IgD-negative memory B cell (primary cell): ENCODE results near the gene LCE6A. TPM values are rescaled to one million over a fixed set of nuclear protein-coding genes. Genes with fewer than 3 reads are reported as not detected.

Experiments used
- H3K27ac Mint-ChIP-seq, 3 donors: one replicate each; pipeline ENCODE4 v1.8.0; 2020 to 2022; ENCODE audit warnings: mild to moderate bottlenecking in 3 of 3, mixed read lengths in 3 of 3, moderate library complexity in 1 of 3
- H3K27me3 Mint-ChIP-seq: one replicate; pipeline ENCODE4 v1.8.0; 2021; ENCODE audit warnings: mixed read lengths
- H3K36me3 Mint-ChIP-seq: one replicate; pipeline ENCODE4 v1.8.0; 2020; ENCODE audit warnings: mild to moderate bottlenecking, mixed read lengths
- H3K4me1 Mint-ChIP-seq, 3 donors: one replicate each; pipeline ENCODE4 v1.8.0; 2020 to 2022; ENCODE audit warnings: mixed read lengths in 3 of 3, mild to moderate bottlenecking in 1 of 3
- H3K4me3 Mint-ChIP-seq, 4 donors: one replicate each; pipeline ENCODE4 v1.8.0; 2020 to 2022; ENCODE audit warnings: mild to moderate bottlenecking in 4 of 4, mixed read lengths in 4 of 4, moderate library complexity in 3 of 4
- H3K9me3 Mint-ChIP-seq, 3 donors: one replicate each; pipeline ENCODE4 v1.8.0; 2020 to 2021; ENCODE audit warnings: mixed read lengths in 3 of 3, mild to moderate bottlenecking in 1 of 3
- polyA plus RNA-seq: library from polyadenylated mRNA; unstranded; fragments of 300-500 nt; fragmentation: Illumina TruSeq; gene quantifications from one replicate; pipeline ENCODE4 v1.2.3, GENCODE V29; 2021

The LCE6A gene
- polyA plus RNA-seq, 1 donor from 2014 or later, result not detected

DNA sequence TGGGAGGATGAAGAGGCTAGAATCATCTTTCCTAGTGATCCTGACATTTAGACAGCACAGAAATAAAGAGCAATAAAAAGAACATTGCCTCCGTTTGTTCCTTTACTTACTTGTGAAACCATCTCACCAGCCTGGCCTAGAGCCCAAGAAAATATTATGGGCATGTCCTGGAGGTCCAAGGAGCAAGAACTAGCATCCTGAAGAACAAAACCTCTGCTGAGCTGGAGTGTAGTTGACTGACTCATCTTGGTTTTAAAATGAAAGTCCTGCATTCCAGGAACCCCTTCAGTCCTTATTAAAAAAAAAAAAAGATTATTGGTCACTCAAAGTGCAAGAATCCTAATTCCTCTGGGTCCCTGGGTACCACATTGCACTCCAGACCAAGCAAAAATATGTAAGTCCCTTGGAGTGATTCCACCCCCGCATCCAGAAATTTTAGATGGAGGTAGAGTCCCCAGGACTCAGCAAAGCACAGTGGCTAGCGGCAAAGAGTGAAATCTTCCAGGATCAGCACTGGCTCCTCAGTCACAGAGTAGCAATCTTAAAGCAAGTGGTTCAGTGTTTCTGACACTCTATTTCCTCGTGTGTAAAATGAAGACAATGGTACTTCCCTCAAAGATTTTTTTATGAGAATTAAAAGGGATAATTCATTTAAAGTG, 42.4 kb downstream of the LCE6A start:
- H3K4me1 Mint-ChIP-seq, result no peaks in the 10 kb centered on the region
- H3K36me3 Mint-ChIP-seq, result no peaks in the 10 kb centered on the region
- peaks cover 4% of the 10 kb centered on the region for H3K27me3 Mint-ChIP-seq
- H3K9me3 Mint-ChIP-seq, result no peaks in the 10 kb centered on the region
- H3K4me3 Mint-ChIP-seq, result no peak overlapping the region
- H3K27ac Mint-ChIP-seq, result no peak overlapping the region

GRCh38 chr1:152886085-152886484, 43.4 kb downstream of the LCE6A start:
- Mint-ChIP-seq H3K36me3 (no peaks in the 10 kb centered on the region), H3K27ac (no peak overlapping the region), H3K9me3 (no peaks in the 10 kb centered on the region), H3K4me3 (no peak overlapping the region), H3K4me1 (no peaks in the 10 kb centered on the region), H3K27me3 (peaks cover 4% of the 10 kb centered on the region)

GRCh38 chr1:152886758-152887409, 44.2 kb downstream of the LCE6A start:
- H3K27ac Mint-ChIP-seq, result no peak overlapping the region

GRCh38 chr1:152888126-152888525, 45.5 kb downstream of the LCE6A start:
- no peaks in the 10 kb centered on the region for H3K9me3 Mint-ChIP-seq
- H3K4me3 Mint-ChIP-seq, result no peak overlapping the region
- no peaks in the 10 kb centered on the region for H3K36me3 Mint-ChIP-seq
- H3K27me3 Mint-ChIP-seq, result peaks cover 4% of the 10 kb centered on the region
- no peak overlapping the region for H3K27ac Mint-ChIP-seq
- H3K4me1 Mint-ChIP-seq, result no peaks in the 10 kb centered on the region

More at GRCh38 chr1:152886758-152887409, 44.2 kb downstream of the LCE6A start:
- no peaks in the 10 kb centered on the region for H3K4me1 Mint-ChIP-seq
- H3K9me3 Mint-ChIP-seq, result no peaks in the 10 kb centered on the region
- no peaks in the 10 kb centered on the region for H3K36me3 Mint-ChIP-seq
- no peak overlapping the region for H3K4me3 Mint-ChIP-seq
- peaks cover 4% of the 10 kb centered on the region for H3K27me3 Mint-ChIP-seq

Other genes starting within 250 kb of the LCE6A start
- gene LCE3C, start 242.6 kb upstream of the LCE6A start, polyA plus RNA-seq, result not detected
- gene LCE3B, start 229.0 kb upstream of the LCE6A start, polyA plus RNA-seq, result not detected
- not detected for gene LCE3A, start 219.8 kb upstream of the LCE6A start, polyA plus RNA-seq
- gene LCE2D, start 179.5 kb upstream of the LCE6A start, polyA plus RNA-seq, result not detected
- gene LCE2C, start 167.6 kb upstream of the LCE6A start, polyA plus RNA-seq, result not detected
- gene LCE2B, start 156.7 kb upstream of the LCE6A start, polyA plus RNA-seq, result not detected
- not detected for gene LCE2A, start 144.5 kb upstream of the LCE6A start, polyA plus RNA-seq
- not detected for gene LCE4A, start 134.7 kb upstream of the LCE6A start, polyA plus RNA-seq
- gene KPRP, start 84.8 kb upstream of the LCE6A start, polyA plus RNA-seq, result not detected
- not detected for gene LCE1F, start 67.7 kb upstream of the LCE6A start, polyA plus RNA-seq
- gene LCE1E, start 56.6 kb upstream of the LCE6A start, polyA plus RNA-seq, result not detected
- not detected for gene LCE1D, start 46.1 kb upstream of the LCE6A start, polyA plus RNA-seq
- gene LCE1C, start 36.2 kb upstream of the LCE6A start, polyA plus RNA-seq, result not detected
- not detected for gene LCE1B, start 30.9 kb upstream of the LCE6A start, polyA plus RNA-seq
- gene LCE1A, start 15.4 kb upstream of the LCE6A start, polyA plus RNA-seq, result not detected
- not detected for gene LCE7A, start 17.1 kb downstream of the LCE6A start, polyA plus RNA-seq
- not detected for gene SMCP, start 35.5 kb downstream of the LCE6A start, polyA plus RNA-seq
- gene IVL, start 65.7 kb downstream of the LCE6A start, polyA plus RNA-seq, result not detected
- gene SPRR5, start 104.3 kb downstream of the LCE6A start, polyA plus RNA-seq, result not detected
- not detected for gene SPRR4, start 127.8 kb downstream of the LCE6A start, polyA plus RNA-seq
- not detected for gene SPRR1A, start 141.2 kb downstream of the LCE6A start, polyA plus RNA-seq
- gene SPRR3, start 158.9 kb downstream of the LCE6A start, polyA plus RNA-seq, result not detected
- gene SPRR1B, start 188.3 kb downstream of the LCE6A start, polyA plus RNA-seq, result not detected
- gene SPRR2D, start 198.3 kb downstream of the LCE6A start, polyA plus RNA-seq, result not detected
- gene SPRR2A, start 214.7 kb downstream of the LCE6A start, polyA plus RNA-seq, result not detected
- gene SPRR2B, start 228.8 kb downstream of the LCE6A start, polyA plus RNA-seq, result not detected